ENCODE measurements around the gene PILRA.
"Not testable (repeated sequence)": the region's sequence is repeated elsewhere in the genome, so short reads cannot be mapped to it uniquely, and the experiment has no call there.

DNA sequence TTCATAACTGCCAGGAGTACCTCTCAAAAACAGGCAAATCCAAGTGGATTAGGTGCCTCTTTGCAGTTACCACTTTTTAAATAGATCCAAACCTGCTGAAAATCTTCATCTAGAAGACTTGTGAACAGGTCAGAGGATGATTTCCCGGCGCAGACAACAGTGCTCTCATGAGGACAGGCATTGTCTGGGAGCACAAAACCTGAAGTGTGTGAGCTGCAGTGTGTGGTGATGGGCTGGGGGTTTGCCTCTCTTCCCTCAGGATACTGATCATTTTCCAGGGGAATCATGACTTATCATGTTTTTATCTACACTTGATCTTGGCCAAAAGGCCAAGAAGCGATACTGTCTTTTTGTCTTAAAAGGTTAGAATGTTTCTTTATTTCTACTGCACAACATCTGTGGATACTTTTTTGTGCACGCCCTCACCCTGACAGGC, 29.1 kb upstream of the PILRA start:
- TF ChIP-seq, protein P1, sequence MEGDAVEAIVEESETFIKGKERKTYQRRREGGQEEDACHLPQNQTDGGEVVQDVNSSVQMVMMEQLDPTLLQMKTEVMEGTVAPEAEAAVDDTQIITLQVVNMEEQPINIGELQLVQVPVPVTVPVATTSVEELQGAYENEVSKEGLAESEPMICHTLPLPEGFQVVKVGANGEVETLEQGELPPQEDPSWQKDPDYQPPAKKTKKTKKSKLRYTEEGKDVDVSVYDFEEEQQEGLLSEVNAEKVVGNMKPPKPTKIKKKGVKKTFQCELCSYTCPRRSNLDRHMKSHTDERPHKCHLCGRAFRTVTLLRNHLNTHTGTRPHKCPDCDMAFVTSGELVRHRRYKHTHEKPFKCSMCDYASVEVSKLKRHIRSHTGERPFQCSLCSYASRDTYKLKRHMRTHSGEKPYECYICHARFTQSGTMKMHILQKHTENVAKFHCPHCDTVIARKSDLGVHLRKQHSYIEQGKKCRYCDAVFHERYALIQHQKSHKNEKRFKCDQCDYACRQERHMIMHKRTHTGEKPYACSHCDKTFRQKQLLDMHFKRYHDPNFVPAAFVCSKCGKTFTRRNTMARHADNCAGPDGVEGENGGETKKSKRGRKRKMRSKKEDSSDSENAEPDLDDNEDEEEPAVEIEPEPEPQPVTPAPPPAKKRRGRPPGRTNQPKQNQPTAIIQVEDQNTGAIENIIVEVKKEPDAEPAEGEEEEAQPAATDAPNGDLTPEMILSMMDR (IDR thresholded peaks at IDR 0.05; ENCODE audit: insufficient read depth, low read length), result not testable (repeated sequence)
- TF ChIP-seq SPI1 (IDR thresholded peaks at IDR 0.05; ENCODE audit: borderline replicate concordance, low read depth); POLR2AphosphoS5 (IDR thresholded peaks at IDR 0.05; ENCODE audit: low read depth): not testable (repeated sequence)
- TF ChIP-seq, protein P2, sequence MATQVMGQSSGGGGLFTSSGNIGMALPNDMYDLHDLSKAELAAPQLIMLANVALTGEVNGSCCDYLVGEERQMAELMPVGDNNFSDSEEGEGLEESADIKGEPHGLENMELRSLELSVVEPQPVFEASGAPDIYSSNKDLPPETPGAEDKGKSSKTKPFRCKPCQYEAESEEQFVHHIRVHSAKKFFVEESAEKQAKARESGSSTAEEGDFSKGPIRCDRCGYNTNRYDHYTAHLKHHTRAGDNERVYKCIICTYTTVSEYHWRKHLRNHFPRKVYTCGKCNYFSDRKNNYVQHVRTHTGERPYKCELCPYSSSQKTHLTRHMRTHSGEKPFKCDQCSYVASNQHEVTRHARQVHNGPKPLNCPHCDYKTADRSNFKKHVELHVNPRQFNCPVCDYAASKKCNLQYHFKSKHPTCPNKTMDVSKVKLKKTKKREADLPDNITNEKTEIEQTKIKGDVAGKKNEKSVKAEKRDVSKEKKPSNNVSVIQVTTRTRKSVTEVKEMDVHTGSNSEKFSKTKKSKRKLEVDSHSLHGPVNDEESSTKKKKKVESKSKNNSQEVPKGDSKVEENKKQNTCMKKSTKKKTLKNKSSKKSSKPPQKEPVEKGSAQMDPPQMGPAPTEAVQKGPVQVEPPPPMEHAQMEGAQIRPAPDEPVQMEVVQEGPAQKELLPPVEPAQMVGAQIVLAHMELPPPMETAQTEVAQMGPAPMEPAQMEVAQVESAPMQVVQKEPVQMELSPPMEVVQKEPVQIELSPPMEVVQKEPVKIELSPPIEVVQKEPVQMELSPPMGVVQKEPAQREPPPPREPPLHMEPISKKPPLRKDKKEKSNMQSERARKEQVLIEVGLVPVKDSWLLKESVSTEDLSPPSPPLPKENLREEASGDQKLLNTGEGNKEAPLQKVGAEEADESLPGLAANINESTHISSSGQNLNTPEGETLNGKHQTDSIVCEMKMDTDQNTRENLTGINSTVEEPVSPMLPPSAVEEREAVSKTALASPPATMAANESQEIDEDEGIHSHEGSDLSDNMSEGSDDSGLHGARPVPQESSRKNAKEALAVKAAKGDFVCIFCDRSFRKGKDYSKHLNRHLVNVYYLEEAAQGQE (IDR thresholded peaks at IDR 0.05; ENCODE audit: insufficient replicate concordance, low read depth), result not testable (repeated sequence)
